ENCODE measurements around the gene SPRING1.

SPRING1 gene

GRCh38 chr12:116766746-116767145, 28.9 kb upstream of the SPRING1 start (continued):
- TF ChIP-seq ZNF362 (tag by site-specific recombination; IDR thresholded peaks at IDR 0.05) (no peak), ZNF692 (tag by site-specific recombination; IDR thresholded peaks at IDR 0.05) (no peak), ZBTB44 (tag by site-specific recombination; IDR thresholded peaks at IDR 0.05) (no peak), ZNF211 (tag by site-specific recombination; IDR thresholded peaks at IDR 0.05; ENCODE audit: low read depth) (no peak), YY1 (tag by site-specific recombination; IDR thresholded peaks at IDR 0.05) (no peak)

GRCh38 chr12:116766285-116766684, 28.4 kb upstream of the SPRING1 start:
- no peaks in the 10 kb centered on the region for H3K9me3 ChIP-seq (ENCODE audit: control insufficient read depth, insufficient read depth, low read depth, low read length)
- ChIA-PET CTCF (interaction anchor here (1.0 to 2.1 kb wide), 2 partner anchors 13 to 97 kb away, joined by 3 to 5 read pairs; no protein-coding TSS in a partner anchor), POLR2A (interaction anchor here (1.0 kb wide), 1 partner anchor 28 kb away, joined by 3 read pairs; the partner anchor contains the start of genes RNFT2 and SPRING1)
- TF ChIP-seq REST (tag by site-specific recombination; IDR thresholded peaks at IDR 0.05) (0 out of 2 replicates have a peak, but pooled peaks have one; percentile 31), ZNF580 (tag by site-specific recombination; IDR thresholded peaks at IDR 0.05) (no peak), ZNF558 (tag by site-specific recombination; IDR thresholded peaks at IDR 0.05) (no peak), ZNF548 (tag by site-specific recombination; IDR thresholded peaks at IDR 0.05) (no peak), YY1 (tag by site-specific recombination; IDR thresholded peaks at IDR 0.05) (no peak)
- peaks cover 2 to 11% of the 10 kb centered on the region in 2 experiments; a peak in 2 of 3 replicates for H3K36me3 ChIP-seq (ENCODE audit: control insufficient read depth in 2 of 2, insufficient read depth in 1 of 2, low read length in 2 of 2)
- H3K4me3 ChIP-seq (ENCODE audit: low read depth, low read length) = no peak overlapping the region
- no peaks in the 10 kb centered on the region; the same call in 1 of the 2 replicates for H3K4me1 ChIP-seq (ENCODE audit: control insufficient read depth, insufficient read depth, low read length)
- H3K27ac ChIP-seq (ENCODE audit: extremely low read depth, low read depth, low read length) = no peak overlapping the region

GRCh38 chr12:116765271-116765670, 27.4 kb upstream of the SPRING1 start:
- Histone ChIP-seq H3K27ac (ENCODE audit: extremely low read depth, low read depth, low read length) (no peak overlapping the region), H3K4me1 (ENCODE audit: control insufficient read depth, insufficient read depth, low read length) (no peaks in the 10 kb centered on the region; the same call in 1 of the 2 replicates), H3K4me3 (ENCODE audit: low read depth, low read length) (no peak overlapping the region), H3K36me3 (ENCODE audit: control insufficient read depth in 2 of 2, insufficient read depth in 1 of 2, low read length in 2 of 2) (peaks cover 7 to 16% of the 10 kb centered on the region in 2 experiments; a peak in 2 of 3 replicates), H3K9me3 (ENCODE audit: control insufficient read depth, insufficient read depth, low read depth, low read length) (no peaks in the 10 kb centered on the region)
- CTCF ChIA-PET = interaction anchor here (0.6 to 2.1 kb wide), 2 partner anchors 14 to 64 kb away, joined by 4 to 5 read pairs; no protein-coding TSS in a partner anchor
- POLR2A ChIA-PET = no interaction called here
- TF ChIP-seq ZNF138 (tag by site-specific recombination; IDR thresholded peaks at IDR 0.05; ENCODE audit: borderline replicate concordance) = no peak
- no peak for TF ChIP-seq ZNF366 (tag by site-specific recombination; conservative IDR thresholded peaks at IDR 0.05)
- no peak for TF ChIP-seq ZNF580 (tag by site-specific recombination; IDR thresholded peaks at IDR 0.05)
- TF ChIP-seq ZNF112 (tag by site-specific recombination; IDR thresholded peaks at IDR 0.05) = no peak
- TF ChIP-seq ZBTB21 (tag by site-specific recombination; IDR thresholded peaks at IDR 0.05) = 0 out of 2 replicates have a peak, but pooled peaks have one; percentile 27
- no peak for TF ChIP-seq ZFP37 (tag by site-specific recombination; IDR thresholded peaks at IDR 0.05)
- no peak for TF ChIP-seq ZBTB6 (tag by site-specific recombination; IDR thresholded peaks at IDR 0.05)
- 0 out of 2 replicates have a peak, but pooled peaks have one; percentile 24 for TF ChIP-seq SCRT2 (tag by site-specific recombination; IDR thresholded peaks at IDR 0.05)
- TF ChIP-seq TSHZ1 (tag by site-specific recombination; IDR thresholded peaks at IDR 0.05; ENCODE audit: borderline replicate concordance) = no peak
- TF ChIP-seq ZNF837 (tag by site-specific recombination; IDR thresholded peaks at IDR 0.05) = no peak
